HK-2 (cell line): Measurements from ENCODE around the gene RMI2.

ENCODE experiments used
- DNase-seq: peaks from one replicate; pipeline ENCODE4 v3.0.0-alpha.2; 2018; ENCODE audit not compliant: unreplicated experiment

RMI2 gene

DNA sequence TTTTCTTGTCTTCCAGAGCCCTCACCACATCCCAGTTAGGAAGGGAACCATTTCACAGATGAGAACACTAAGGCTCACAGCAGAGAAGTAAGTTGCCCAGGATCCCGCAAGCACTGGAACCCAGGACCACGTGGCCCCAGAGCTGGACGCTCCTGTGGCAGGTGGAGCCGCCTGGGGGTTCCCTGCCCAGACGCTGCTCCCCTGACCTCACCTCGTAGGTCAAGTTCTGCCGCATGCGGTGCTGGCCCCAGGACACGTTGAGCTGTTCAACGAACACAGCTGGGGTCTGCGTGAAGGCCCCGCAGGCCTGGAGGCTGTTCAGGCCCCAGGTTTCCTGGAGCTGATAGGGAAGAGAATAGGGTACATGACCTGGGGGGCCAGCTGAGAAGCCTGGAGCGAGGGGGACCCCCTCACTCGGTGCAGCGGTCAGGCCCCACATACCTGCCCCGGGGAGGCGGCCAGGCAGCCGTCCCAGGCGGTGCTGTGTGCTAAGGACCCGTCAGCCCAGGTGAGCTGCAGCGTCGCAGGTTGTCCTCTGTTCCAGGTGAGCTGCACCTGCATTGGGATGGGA is 54.1 kb downstream of the RMI2 start:
- no peak for DNase-seq

DNA sequence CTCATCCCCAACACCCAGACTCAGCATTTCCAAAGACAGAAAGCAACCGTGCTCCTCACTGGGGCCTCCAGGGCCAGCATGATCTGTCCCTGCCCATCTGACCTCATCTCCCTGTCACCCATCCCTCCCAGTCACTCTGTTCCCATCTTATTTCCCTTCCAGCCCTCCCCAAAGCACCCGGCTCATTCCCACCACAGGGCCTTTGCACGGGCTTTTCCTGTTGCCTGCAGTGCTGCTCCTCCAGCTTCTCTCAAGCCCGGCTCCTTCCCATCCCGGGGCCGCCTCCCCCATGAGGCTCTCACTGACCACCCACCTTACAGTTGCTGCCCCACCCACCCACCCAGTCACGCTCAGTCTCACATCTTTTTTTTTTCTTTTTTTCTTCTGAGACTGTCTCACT is 54.8 kb downstream of the RMI2 start:
- DNase-seq = no peak
